ENCODE measurements around the gene PHF5A.

PHF5A gene

DNA sequence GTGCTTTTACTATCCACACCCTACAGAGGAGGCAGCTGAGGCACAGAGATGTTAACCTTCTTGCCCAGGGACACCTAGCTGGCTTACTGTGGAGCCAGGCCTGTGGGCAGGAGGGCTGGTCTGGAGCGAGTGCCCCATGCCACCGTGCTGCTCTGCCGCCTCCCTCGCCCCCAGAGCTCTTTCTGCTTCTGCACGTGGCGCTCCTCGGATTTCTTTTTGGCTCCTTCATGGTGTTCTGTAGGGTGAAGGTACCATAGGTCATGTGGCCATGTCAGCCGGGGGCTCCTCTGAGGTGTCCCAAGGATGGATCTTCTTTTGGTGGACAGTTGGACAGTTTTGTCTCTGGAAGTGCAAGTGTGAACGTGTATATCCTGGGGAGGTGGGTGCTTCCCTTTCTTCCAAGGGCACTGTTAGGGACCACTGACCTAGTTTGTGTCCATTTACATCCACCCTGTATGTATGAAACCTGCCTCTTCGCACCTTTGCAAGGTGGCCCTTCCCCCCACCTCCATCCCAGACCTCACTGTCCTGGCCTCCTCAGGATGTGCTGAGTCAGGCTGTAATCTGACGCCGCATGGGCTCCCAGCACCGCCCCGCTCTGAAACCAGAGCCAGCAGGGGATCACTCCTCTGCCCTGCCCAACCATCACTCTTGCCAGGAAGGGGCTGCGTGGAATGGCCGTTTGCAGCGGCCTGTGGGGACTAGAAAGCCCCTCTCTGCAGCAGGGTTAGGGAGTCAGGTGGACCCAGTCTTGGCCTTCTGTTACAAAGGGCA is 44.1 kb upstream of the PHF5A start:
- TF ChIP-seq CTCF (IDR thresholded peaks at IDR 0.05; ENCODE audit: extremely low read depth, insufficient read depth, missing control alignments): no peak
- in situ Hi-C loops (cut with MboI; ENCODE audit: low pct_unique_long_range_greater_than_20kb, low sequenced_read_pairs, unreplicated experiment): loop anchor here (10.0 kb wide), 1 partner anchor 108 kb away; no protein-coding TSS in a partner anchor
- no peak for DNase-seq (ENCODE audit: low spot score)

- TF ChIP-seq CTCF (IDR thresholded peaks at IDR 0.05; ENCODE audit: extremely low read depth, insufficient read depth, missing control alignments): no peak
- in situ Hi-C loops (cut with MboI; ENCODE audit: low pct_unique_long_range_greater_than_20kb, low sequenced_read_pairs, unreplicated experiment): loop anchor here (10.0 kb wide), 1 partner anchor 107 kb away; no protein-coding TSS in a partner anchor
- no peak for DNase-seq (ENCODE audit: low spot score)
Measured at GRCh38 chr22:41511521-41511968, 43.1 kb upstream of the PHF5A start.

DNA sequence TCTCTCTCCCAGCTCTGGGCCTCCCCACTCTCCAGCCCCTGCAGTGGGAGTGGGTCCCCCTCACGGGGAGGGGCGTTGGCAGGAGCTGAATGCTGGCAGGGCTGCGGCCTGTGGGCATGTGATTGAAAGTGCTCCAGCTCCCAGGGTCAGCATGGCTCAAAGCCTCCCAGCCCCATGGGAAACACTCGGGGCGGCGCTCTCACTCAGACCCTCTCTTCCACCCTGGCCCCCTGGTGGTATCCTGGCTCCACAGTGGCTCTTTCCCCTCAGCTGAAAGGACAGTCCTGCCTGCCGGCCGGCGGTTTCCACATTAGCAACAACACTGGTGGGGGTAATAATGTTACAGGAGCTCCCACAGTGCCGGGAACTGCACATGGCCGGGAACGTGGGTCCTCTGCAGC is 40.3 kb upstream of the PHF5A start:
- TF ChIP-seq CTCF (IDR thresholded peaks at IDR 0.05; ENCODE audit: extremely low read depth, insufficient read depth, missing control alignments): no peak
- in situ Hi-C loops (cut with MboI; ENCODE audit: low pct_unique_long_range_greater_than_20kb, low sequenced_read_pairs, unreplicated experiment): no loop called here
- no peak for DNase-seq (ENCODE audit: low spot score)

DNA sequence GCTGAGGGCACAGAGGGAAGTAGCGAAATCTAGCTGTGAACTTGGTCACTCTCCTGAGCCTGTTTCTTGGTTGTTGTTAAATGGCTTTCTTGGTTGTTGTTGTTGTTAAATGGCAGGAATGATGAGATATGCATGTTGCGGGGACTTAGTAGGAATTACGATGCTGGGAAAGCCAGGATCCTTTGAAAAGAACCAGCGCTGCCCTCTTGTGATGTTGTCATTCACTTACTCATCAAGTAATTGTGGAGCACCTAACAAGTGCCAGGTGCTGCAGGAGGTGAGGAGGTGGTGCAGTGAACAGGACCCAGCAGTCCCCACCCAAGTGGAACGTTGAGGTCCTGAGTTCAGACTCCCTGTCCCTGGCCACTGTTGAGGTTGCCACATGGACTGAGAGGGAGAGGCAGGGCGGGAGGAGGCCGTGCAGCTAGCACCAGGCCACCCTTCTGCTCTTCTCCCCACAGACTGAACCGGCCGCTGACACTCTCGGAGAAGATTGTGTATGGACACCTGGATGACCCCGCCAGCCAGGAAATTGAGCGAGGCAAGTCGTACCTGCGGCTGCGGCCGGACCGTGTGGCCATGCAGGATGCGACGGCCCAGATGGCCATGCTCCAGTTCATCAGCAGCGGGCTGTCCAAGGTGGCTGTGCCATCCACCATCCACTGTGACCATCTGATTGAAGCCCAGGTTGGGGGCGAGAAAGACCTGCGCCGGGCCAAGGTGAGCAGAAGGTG is 39.0 kb upstream of the PHF5A start:
- TF ChIP-seq CTCF (IDR thresholded peaks at IDR 0.05; ENCODE audit: extremely low read depth, insufficient read depth, missing control alignments): no peak
- in situ Hi-C loops (cut with MboI; ENCODE audit: low pct_unique_long_range_greater_than_20kb, low sequenced_read_pairs, unreplicated experiment): no loop called here
- DNase-seq (ENCODE audit: low spot score): no peak

DNA sequence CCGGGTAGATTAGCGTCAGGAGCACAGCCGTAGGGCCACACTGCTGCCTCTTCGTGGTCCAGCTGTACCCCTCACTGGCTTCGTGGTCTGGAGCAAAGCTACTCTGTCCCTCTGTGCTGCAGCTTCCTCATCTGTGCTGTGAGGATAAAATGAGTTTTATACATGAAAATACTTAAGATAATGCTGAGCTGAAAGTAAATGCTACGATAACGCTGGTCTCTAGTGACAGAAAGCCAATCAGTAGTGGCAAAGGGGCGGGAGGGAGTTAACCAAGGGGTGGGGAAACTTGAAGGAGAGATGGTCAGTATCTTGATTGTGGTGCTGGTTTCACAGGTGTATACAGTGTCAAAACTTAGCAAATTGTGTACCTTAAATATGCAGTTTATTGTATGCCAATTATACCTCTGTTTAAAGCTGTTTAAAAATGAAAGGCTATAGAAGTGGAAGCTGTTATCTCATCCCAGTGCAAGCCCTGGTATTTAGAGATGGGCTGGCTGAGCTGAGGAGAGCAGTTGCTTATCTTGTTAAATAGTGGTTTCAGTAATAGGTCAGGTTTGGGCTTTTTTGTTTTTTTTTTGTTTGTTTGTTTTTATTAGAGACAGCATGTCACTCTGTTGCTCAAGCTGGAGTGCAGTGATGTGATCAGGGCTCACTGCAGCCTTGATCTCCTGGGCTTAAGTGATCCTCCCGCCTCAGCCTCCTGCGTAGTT is 37.2 kb upstream of the PHF5A start:
- no peak for TF ChIP-seq CTCF (IDR thresholded peaks at IDR 0.05; ENCODE audit: extremely low read depth, insufficient read depth, missing control alignments)
- in situ Hi-C loops (cut with MboI; ENCODE audit: low pct_unique_long_range_greater_than_20kb, low sequenced_read_pairs, unreplicated experiment): no loop called here
- DNase-seq (ENCODE audit: low spot score): no peak

DNA sequence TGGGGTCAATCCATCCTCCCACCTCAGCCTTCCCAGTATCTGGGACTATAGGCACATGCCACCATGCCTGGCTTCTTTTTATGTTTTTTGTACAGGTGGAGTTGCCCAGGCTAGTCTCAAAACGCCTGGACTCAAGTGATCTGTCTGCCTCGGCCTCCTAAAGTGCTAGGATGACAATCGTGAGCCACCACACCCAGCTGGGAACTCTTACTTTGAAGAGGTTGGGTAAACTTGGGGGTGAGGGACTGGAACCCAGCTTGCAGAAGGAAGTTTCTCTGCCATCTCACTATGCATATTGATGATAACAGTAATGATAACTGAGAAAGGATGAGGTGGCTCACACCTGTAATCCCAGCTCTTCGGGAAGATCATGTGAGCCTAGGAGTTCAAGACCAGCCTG is 36.3 kb upstream of the PHF5A start:
- in situ Hi-C loops (cut with MboI; ENCODE audit: low pct_unique_long_range_greater_than_20kb, low sequenced_read_pairs, unreplicated experiment): no loop called here
- no peak for DNase-seq (ENCODE audit: low spot score)
- no peak for TF ChIP-seq CTCF (IDR thresholded peaks at IDR 0.05; ENCODE audit: extremely low read depth, insufficient read depth, missing control alignments)
